Suprapubic skin (tissue), 4 donors: Measurements from ENCODE around the gene KIAA0753. TPM values are rescaled to one million over a fixed set of nuclear protein-coding genes. Genes with fewer than 3 reads are reported as not detected.

Source experiments
- DNase-seq, 2 donors: peaks; one replicate each; pipeline ENCODE4 v3.0.0-alpha.2; 2019; ENCODE audit warnings: low spot score in 2 of 2
- H3K27ac ChIP-seq: fragments of 200-600 bp; sonication (generic); one replicate; pipeline ENCODE4 v1.5.1; 2019
- H3K27me3 ChIP-seq: fragments of 200-600 bp; sonication (generic); one replicate; pipeline ENCODE4 v1.5.1; 2019
- H3K36me3 ChIP-seq: fragments of 200-600 bp; sonication (generic); one replicate; pipeline ENCODE4 v1.5.1; 2019
- H3K4me1 ChIP-seq: fragments of 200-600 bp; sonication (generic); one replicate; pipeline ENCODE4 v1.5.1; 2019
- H3K4me3 ChIP-seq: fragments of 200-600 bp; sonication (generic); one replicate; pipeline ENCODE4 v1.5.1; 2019; ENCODE audit warnings: mild to moderate bottlenecking
- H3K9me3 ChIP-seq: fragments of 200-600 bp; sonication (generic); one replicate; pipeline ENCODE4 v1.5.1; 2019
- EP300 ChIP-seq: sonication (generic); formaldehyde crosslinking; IDR thresholded peaks from one replicate; pipeline ENCODE4 v1.6.1; 2017; ENCODE audit warnings: antibody characterized with exemption
- POLR2A ChIP-seq, 2 donors: fragments of 450-650 bp; IDR thresholded peaks; one replicate each; pipeline ENCODE4 v1.6.1; 2017; ENCODE audit warnings: antibody characterized with exemption in 2 of 2, mild to moderate bottlenecking in 2 of 2, moderate library complexity in 2 of 2
- POLR2AphosphoS5 ChIP-seq, 3 donors: sonication (generic); formaldehyde crosslinking; IDR thresholded peaks; one replicate each; pipeline ENCODE4 v1.6.1; 2017; ENCODE audit warnings: antibody characterized with exemption in 3 of 3
- WGBS: methylation state at CpG from one replicate; pipeline ENCODE4 v1.1.5; 2018; 5-methylcytosine and 5-hydroxymethylcytosine counted together
- total RNA-seq, 4 donors: library from RNA; depleted of rRNA; stranded (reverse); fragments of >200 nt; gene quantifications; one replicate each; pipeline ENCODE4 v1.1.0, GENCODE V29; 2016
- TF ChIP-seq, protein P1 (sequence below), 2 donors: fragments of 200-600 bp in 1 of 2; fragments of 450-650 bp in 1 of 2; sonication (generic) in 1 of 2; IDR thresholded peaks; one replicate each; pipeline ENCODE4 v1.5.1; 2016 to 2019; ENCODE audit warnings: antibody characterized with exemption in 2 of 2, mild to moderate bottlenecking in 1 of 2, moderate library complexity in 1 of 2

The KIAA0753 gene
- total RNA-seq, 4 donors from 2014 or later = 4.9 to 24.9 (median 10.4) TPM

GRCh38 chr17:6589266-6589946 is 51.1 kb downstream of the KIAA0753 start:
- Histone ChIP-seq H3K27ac (no peak overlapping the region), H3K36me3 (peaks cover 83% of the 10 kb centered on the region), H3K9me3 (no peaks in the 10 kb centered on the region), H3K4me1 (no peaks in the 10 kb centered on the region), H3K4me3 (no peak overlapping the region), H3K27me3 (no peaks in the 10 kb centered on the region)
- no peak for DNase-seq
- TF ChIP-seq POLR2AphosphoS5 (IDR thresholded peaks at IDR 0.05) = no peak
- TF ChIP-seq POLR2A (IDR thresholded peaks at IDR 0.05) = no peak
- TF ChIP-seq EP300 = no peak
- TF ChIP-seq, protein P1, sequence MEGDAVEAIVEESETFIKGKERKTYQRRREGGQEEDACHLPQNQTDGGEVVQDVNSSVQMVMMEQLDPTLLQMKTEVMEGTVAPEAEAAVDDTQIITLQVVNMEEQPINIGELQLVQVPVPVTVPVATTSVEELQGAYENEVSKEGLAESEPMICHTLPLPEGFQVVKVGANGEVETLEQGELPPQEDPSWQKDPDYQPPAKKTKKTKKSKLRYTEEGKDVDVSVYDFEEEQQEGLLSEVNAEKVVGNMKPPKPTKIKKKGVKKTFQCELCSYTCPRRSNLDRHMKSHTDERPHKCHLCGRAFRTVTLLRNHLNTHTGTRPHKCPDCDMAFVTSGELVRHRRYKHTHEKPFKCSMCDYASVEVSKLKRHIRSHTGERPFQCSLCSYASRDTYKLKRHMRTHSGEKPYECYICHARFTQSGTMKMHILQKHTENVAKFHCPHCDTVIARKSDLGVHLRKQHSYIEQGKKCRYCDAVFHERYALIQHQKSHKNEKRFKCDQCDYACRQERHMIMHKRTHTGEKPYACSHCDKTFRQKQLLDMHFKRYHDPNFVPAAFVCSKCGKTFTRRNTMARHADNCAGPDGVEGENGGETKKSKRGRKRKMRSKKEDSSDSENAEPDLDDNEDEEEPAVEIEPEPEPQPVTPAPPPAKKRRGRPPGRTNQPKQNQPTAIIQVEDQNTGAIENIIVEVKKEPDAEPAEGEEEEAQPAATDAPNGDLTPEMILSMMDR (IDR thresholded peaks at IDR 0.05) = no peak
- 88% methylated on average over 15 of the region's 15 CpGs for WGBS

GRCh38 chr17:6588165-6588564 is 52.3 kb downstream of the KIAA0753 start:
- Histone ChIP-seq H3K27ac (no peak overlapping the region), H3K36me3 (peaks cover 82% of the 10 kb centered on the region)

GRCh38 chr17:6587310-6587709 is 53.2 kb downstream of the KIAA0753 start:
- Histone ChIP-seq H3K9me3 (no peaks in the 10 kb centered on the region), H3K27ac (no peak overlapping the region), H3K4me3 (no peak overlapping the region), H3K27me3 (no peaks in the 10 kb centered on the region), H3K36me3 (peaks cover 82% of the 10 kb centered on the region), H3K4me1 (no peaks in the 10 kb centered on the region)
- no peak for DNase-seq
- 98% methylated on average over 4 of the region's 4 CpGs for WGBS
- TF ChIP-seq EP300 (no peak), POLR2A (IDR thresholded peaks at IDR 0.05) (no peak), POLR2AphosphoS5 (IDR thresholded peaks at IDR 0.05) (no peak)
- TF ChIP-seq, protein P1 (IDR thresholded peaks at IDR 0.05) = no peak

More at GRCh38 chr17:6588165-6588564, 52.3 kb downstream of the KIAA0753 start:
- no peaks in the 10 kb centered on the region for H3K4me1 ChIP-seq
- TF ChIP-seq EP300 (no peak), POLR2AphosphoS5 (IDR thresholded peaks at IDR 0.05) (no peak), POLR2A (IDR thresholded peaks at IDR 0.05) (no peak)
- TF ChIP-seq, protein P1 (IDR thresholded peaks at IDR 0.05) = no peak
- no peak overlapping the region for H3K4me3 ChIP-seq
- no peaks in the 10 kb centered on the region for H3K27me3 ChIP-seq
- no peak for DNase-seq
- H3K9me3 ChIP-seq = no peaks in the 10 kb centered on the region
- 93% methylated on average over 5 of the region's 5 CpGs for WGBS

DNA sequence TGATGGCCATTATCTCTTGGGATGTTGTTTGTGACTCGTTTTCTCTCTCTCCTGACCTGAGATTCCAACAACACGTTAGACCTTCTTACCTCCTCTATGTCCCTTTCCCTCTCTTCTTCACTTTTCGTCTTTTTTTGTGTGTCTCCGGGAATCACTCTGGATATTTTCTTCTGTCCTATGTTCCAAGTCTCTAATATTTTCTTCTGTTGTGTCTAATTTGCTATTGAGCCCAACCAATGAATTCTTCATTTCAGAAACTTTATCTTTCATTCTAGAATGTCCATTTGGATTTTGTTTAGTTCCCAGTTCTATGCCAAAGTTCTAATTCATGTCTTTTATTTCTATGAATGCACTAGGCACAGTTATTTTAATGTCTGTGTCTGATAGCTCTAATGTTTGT is 57.1 kb downstream of the KIAA0753 start:
- Histone ChIP-seq H3K36me3 (peaks cover 68% of the 10 kb centered on the region), H3K27me3 (no peaks in the 10 kb centered on the region), H3K4me3 (no peak overlapping the region), H3K4me1 (no peaks in the 10 kb centered on the region), H3K9me3 (no peaks in the 10 kb centered on the region), H3K27ac (no peak overlapping the region)
- TF ChIP-seq EP300 = no peak
- TF ChIP-seq POLR2AphosphoS5 (IDR thresholded peaks at IDR 0.05) = no peak
- TF ChIP-seq, protein P1 (IDR thresholded peaks at IDR 0.05) = no peak
- TF ChIP-seq POLR2A (IDR thresholded peaks at IDR 0.05) = no peak
- WGBS = 97% methylated on average over 4 of the region's 4 CpGs
- no peak for DNase-seq

GRCh38 chr17:6580625-6581024 is 59.9 kb downstream of the KIAA0753 start:
- Histone ChIP-seq H3K36me3 (peaks cover 41% of the 10 kb centered on the region), H3K27ac (no peak overlapping the region)

More at GRCh38 chr17:6580625-6581024, 59.9 kb downstream of the KIAA0753 start:
- Histone ChIP-seq H3K27me3 (no peaks in the 10 kb centered on the region), H3K4me1 (peaks cover 6% of the 10 kb centered on the region), H3K9me3 (no peaks in the 10 kb centered on the region), H3K4me3 (no peak overlapping the region)
- no peak for DNase-seq
- 86% methylated on average over 9 of the region's 9 CpGs for WGBS
- TF ChIP-seq POLR2A (IDR thresholded peaks at IDR 0.05) (no peak), POLR2AphosphoS5 (IDR thresholded peaks at IDR 0.05) (no peak), EP300 (no peak)
- TF ChIP-seq, protein P1 (IDR thresholded peaks at IDR 0.05) = no peak
